Fibroblast of lung (primary cell): ENCODE results near the gene EPHA5. TPM values are rescaled to one million over a fixed set of nuclear protein-coding genes. Genes with fewer than 3 reads are reported as not detected.

Experiments
- DNase-seq, 2 donors: peaks; one replicate each; pipeline versions ENCODE4 v3.0.0 to v3.0.0-alpha.2; 2010; ENCODE audit warnings: low read depth in 2 of 2
- H2AFZ ChIP-seq: 2 replicates; pipeline ENCODE4 v1.5.1; 2012; ENCODE audit warnings: low read length, control low read depth, inconsistent platforms
- H3K27ac ChIP-seq: 2 replicates; pipeline ENCODE4 v1.5.1; 2011; ENCODE audit warnings: low read length, control low read depth; ENCODE audit not compliant: insufficient read depth
- H3K27me3 ChIP-seq: 2 replicates; pipeline ENCODE4 v1.5.1; 2011; ENCODE audit warnings: mild to moderate bottlenecking, low read length; ENCODE audit not compliant: control insufficient read depth, insufficient read depth
- H3K36me3 ChIP-seq: 2 replicates; pipeline ENCODE4 v1.5.1; 2011; ENCODE audit warnings: low read length; ENCODE audit not compliant: control insufficient read depth, insufficient read depth
- H3K4me1 ChIP-seq: 2 replicates; pipeline ENCODE4 v1.5.1; 2011; ENCODE audit warnings: low read length; ENCODE audit not compliant: control insufficient read depth, insufficient read depth; ENCODE audit errors: extremely low read depth
- H3K4me2 ChIP-seq: 2 replicates; pipeline ENCODE4 v1.5.1; 2011; ENCODE audit warnings: low read length, control low read depth; ENCODE audit not compliant: insufficient read depth; ENCODE audit errors: extremely low read depth
- H3K4me3 ChIP-seq, 4 experiments: fragments of 200-600 bp in 1 of 4; sonication (generic) in 1 of 4; replicated peaks in 1 of 4; 2 replicates each; pipeline ENCODE4 v1.5.1; 2011 to 2016; ENCODE audit warnings: low read length in 4 of 4, low read depth in 3 of 4, mild to moderate bottlenecking in 3 of 4, control low read depth in 2 of 4, inconsistent platforms in 1 of 4, mixed read lengths in 1 of 4; ENCODE audit not compliant: insufficient read depth in 1 of 4; ENCODE audit errors: control extremely low read depth in 1 of 4
- H3K79me2 ChIP-seq: 2 replicates; pipeline ENCODE4 v1.5.1; 2012; ENCODE audit warnings: mild to moderate bottlenecking, low read length, inconsistent platforms; ENCODE audit not compliant: control insufficient read depth, insufficient read depth
- H3K9ac ChIP-seq: 2 replicates; pipeline ENCODE4 v1.5.1; 2011; ENCODE audit warnings: mild to moderate bottlenecking, low read length, control low read depth; ENCODE audit not compliant: insufficient read depth
- H3K9me3 ChIP-seq: 2 replicates; pipeline ENCODE4 v1.5.1; 2012; ENCODE audit warnings: low read depth, low read length; ENCODE audit not compliant: control insufficient read depth, insufficient read depth
- H4K20me1 ChIP-seq: 2 replicates; pipeline ENCODE4 v1.5.1; 2011; ENCODE audit warnings: low read length; ENCODE audit not compliant: control insufficient read depth, insufficient read depth; ENCODE audit errors: extremely low read depth
- CTCF ChIP-seq, 2 donors: IDR thresholded peaks in 1 of 2; conservative IDR thresholded peaks in 1 of 2; 1 replicate in 1 of 2; 2 replicates in 1 of 2; pipeline ENCODE4 v1.5.1; 2011 to 2012; ENCODE audit warnings: low read length in 2 of 2, control low read depth in 1 of 2, inconsistent platforms in 1 of 2, low read depth in 1 of 2, mild to moderate bottlenecking in 1 of 2
- EZH2 ChIP-seq: IDR thresholded peaks from 2 replicates; pipeline ENCODE4 v1.5.1; 2012; ENCODE audit warnings: low read length, control low read depth, mild to moderate bottlenecking; ENCODE audit errors: missing control alignments
- polyA plus RNA-seq, 2 donors: library from polyadenylated mRNA; depleted of rRNA in 1 of 2; stranded (reverse) in 1 of 2; unstranded in 1 of 2; fragments of >200 nt; gene quantifications; 2 replicates each; pipeline ENCODE4 v1.2.1, GENCODE V29; 2011 to 2012; ENCODE audit warnings: missing spikeins in 1 of 2
- total RNA-seq: library from RNA; depleted of rRNA; stranded (reverse); fragments of >200 nt; gene quantifications from 2 replicates; pipeline ENCODE4 v1.2.1, GENCODE V29; 2014

Gene EPHA5
- total and polyA plus RNA-seq, 2 donors (not counting 1 experiment from before 2014, with no cell fraction given) = under 0.01 to 0.16 TPM

- Histone ChIP-seq H4K20me1 (no peaks in the 10 kb centered on the region), H3K4me1 (no peaks in the 10 kb centered on the region), H3K27ac (no peak overlapping the region), H3K4me3 (no peak overlapping the region), H3K9me3 (no peaks in the 10 kb centered on the region), H3K27me3 (no peaks in the 10 kb centered on the region), H2AFZ (no peak overlapping the region), H3K36me3 (no peaks in the 10 kb centered on the region), H3K79me2 (no peaks in the 10 kb centered on the region), H3K9ac (no peak overlapping the region), H3K4me2 (no peak overlapping the region)
- TF ChIP-seq EZH2 = no peak
- TF ChIP-seq CTCF (conservative IDR thresholded peaks at IDR 0.05 in 1 of 2, IDR thresholded peaks at IDR 0.05 in 1 of 2; ENCODE audit: low read depth in 1 of 2, low read length in 2 of 2) = no peak
- DNase-seq = peak in 1 of 2 donors; percentile 15
Observed at GRCh38 chr4:65437102-65437501, 233.2 kb downstream of the EPHA5 start.

- Histone ChIP-seq H3K36me3 (no peaks in the 10 kb centered on the region), H2AFZ (no peak overlapping the region), H3K4me3 (no peak overlapping the region), H3K9ac (no peak overlapping the region), H3K27ac (no peak overlapping the region), H3K9me3 (no peaks in the 10 kb centered on the region), H4K20me1 (no peaks in the 10 kb centered on the region), H3K4me1 (no peaks in the 10 kb centered on the region), H3K79me2 (no peaks in the 10 kb centered on the region), H3K27me3 (no peaks in the 10 kb centered on the region), H3K4me2 (no peak overlapping the region)
- no peak for DNase-seq
- no peak for TF ChIP-seq CTCF (conservative IDR thresholded peaks at IDR 0.05 in 1 of 2, IDR thresholded peaks at IDR 0.05 in 1 of 2; ENCODE audit: low read depth in 1 of 2, low read length in 2 of 2)
- no peak for TF ChIP-seq EZH2
Observed at GRCh38 chr4:65422109-65422508, 248.2 kb downstream of the EPHA5 start.

- H3K4me3 ChIP-seq = no peak overlapping the region
- no peaks in the 10 kb centered on the region for H4K20me1 ChIP-seq
- no peak for DNase-seq
- H3K9me3 ChIP-seq = no peaks in the 10 kb centered on the region
- no peak overlapping the region for H3K27ac ChIP-seq
- no peak overlapping the region for H3K4me2 ChIP-seq
- no peaks in the 10 kb centered on the region for H3K36me3 ChIP-seq
- H2AFZ ChIP-seq = no peak overlapping the region
- no peaks in the 10 kb centered on the region for H3K79me2 ChIP-seq
- H3K9ac ChIP-seq = no peak overlapping the region
- TF ChIP-seq CTCF (conservative IDR thresholded peaks at IDR 0.05 in 1 of 2, IDR thresholded peaks at IDR 0.05 in 1 of 2; ENCODE audit: low read depth in 1 of 2, low read length in 2 of 2) = no peak
- no peak for TF ChIP-seq EZH2
- no peaks in the 10 kb centered on the region for H3K27me3 ChIP-seq
- no peaks in the 10 kb centered on the region for H3K4me1 ChIP-seq
Observed at GRCh38 chr4:65420036-65420435, 250.3 kb downstream of the EPHA5 start.
